DOHH2 (cell line): Measurements from ENCODE around the gene DMD.

Experiments used
- H3F3A ChIP-seq: fragments of 200-600 bp; sonication (generic), shearing (Covaris generic); 2 replicates; pipeline ENCODE4 v1.6.0; 2016; ENCODE audit warnings: antibody characterized with exemption, mild to moderate bottlenecking; ENCODE audit not compliant: control insufficient read depth, insufficient read depth
- H3K27ac ChIP-seq: fragments of 200-600 bp; sonication (generic); 2 replicates; pipeline ENCODE4 v1.5.1; 2014; ENCODE audit warnings: low read depth, mild to moderate bottlenecking, low read length, moderate library complexity
- H3K27me3 ChIP-seq: fragments of 200-600 bp; sonication (generic); 2 replicates; pipeline ENCODE4 v1.6.1; 2014; ENCODE audit warnings: mild to moderate bottlenecking, low read length, mixed read lengths; ENCODE audit not compliant: control insufficient read depth
- H3K36me3 ChIP-seq: fragments of 200-600 bp; sonication (generic); 2 replicates; pipeline ENCODE4 v1.6.1; 2014; ENCODE audit warnings: mild to moderate bottlenecking, low read length, moderate library complexity, mixed read lengths; ENCODE audit not compliant: control insufficient read depth
- H3K4me1 ChIP-seq: fragments of 200-600 bp; sonication (generic); 2 replicates; pipeline ENCODE4 v1.6.1; 2014; ENCODE audit warnings: mild to moderate bottlenecking, low read length, mixed read lengths; ENCODE audit not compliant: control insufficient read depth
- H3K4me2 ChIP-seq: fragments of 200-600 bp; sonication (generic); 2 replicates; pipeline ENCODE4 v1.6.0; 2014; ENCODE audit warnings: mild to moderate bottlenecking, low read length, moderate library complexity
- H3K4me3 ChIP-seq: fragments of 200-600 bp; sonication (generic); 2 replicates; pipeline ENCODE4 v1.5.1; 2014; ENCODE audit warnings: mild to moderate bottlenecking, low read length, mixed read lengths
- H3K79me2 ChIP-seq: fragments of 200-600 bp; sonication (generic); 2 replicates; pipeline ENCODE4 v1.6.1; 2014; ENCODE audit warnings: mild to moderate bottlenecking, low read length, mixed read lengths; ENCODE audit not compliant: control insufficient read depth
- H3K9me2 ChIP-seq: fragments of 200-600 bp; sonication (generic); replicated peaks from 2 replicates; pipeline ENCODE4 v1.6.1; 2014; ENCODE audit warnings: mild to moderate bottlenecking, low read length, mixed read lengths; ENCODE audit not compliant: control insufficient read depth
- H3K9me3 ChIP-seq: fragments of 200-600 bp; sonication (generic); 2 replicates; pipeline ENCODE4 v1.6.1; 2014; ENCODE audit warnings: antibody characterized with exemption, low read length, mixed read lengths; ENCODE audit not compliant: control insufficient read depth, insufficient read depth
- H4K20me1 ChIP-seq: fragments of 200-600 bp; sonication (generic); 2 replicates; pipeline ENCODE4 v1.6.0; 2014; ENCODE audit warnings: low read depth, mild to moderate bottlenecking, antibody characterized with exemption, low read length, moderate library complexity; ENCODE audit not compliant: control insufficient read depth, insufficient read depth
- CTCF ChIP-seq: fragments of 200-600 bp; sonication (generic); IDR thresholded peaks from one replicate; pipeline ENCODE4 v1.5.1; 2014; ENCODE audit warnings: antibody characterized with exemption, mild to moderate bottlenecking, low read depth, low read length; ENCODE audit not compliant: poor library complexity, severe bottlenecking
- EZH2phosphoT487 ChIP-seq: fragments of 200-600 bp; sonication (generic); IDR thresholded peaks from 2 replicates; pipeline ENCODE4 v1.6.1; 2017; ENCODE audit warnings: borderline replicate concordance, mild to moderate bottlenecking, antibody characterized with exemption, low read length, moderate library complexity, mixed read lengths

Gene DMD

GRCh38 chrX:31449081-31449480, 1762.3 kb downstream of the DMD start:
- no peaks in the 10 kb centered on the region for H4K20me1 ChIP-seq
- H3K36me3 ChIP-seq: no peaks in the 10 kb centered on the region
- no peak overlapping the region for H3K4me2 ChIP-seq
- no peaks in the 10 kb centered on the region for H3K9me3 ChIP-seq
- TF ChIP-seq CTCF: no peak
- no peak for TF ChIP-seq EZH2phosphoT487
- no peak overlapping the region for H3K27ac ChIP-seq
- no peak overlapping the region for H3K4me3 ChIP-seq
- no peaks in the 10 kb centered on the region for H3K9me2 ChIP-seq
- no peaks in the 10 kb centered on the region for H3K27me3 ChIP-seq
- no peaks in the 10 kb centered on the region for H3F3A ChIP-seq
- no peaks in the 10 kb centered on the region for H3K4me1 ChIP-seq
- no peaks in the 10 kb centered on the region for H3K79me2 ChIP-seq

GRCh38 chrX:31445542-31445941, 1765.8 kb downstream of the DMD start:
- Histone ChIP-seq H4K20me1 (no peaks in the 10 kb centered on the region), H3K79me2 (no peaks in the 10 kb centered on the region), H3K27me3 (no peaks in the 10 kb centered on the region), H3F3A (no peaks in the 10 kb centered on the region), H3K27ac (no peak overlapping the region), H3K4me3 (no peak overlapping the region), H3K4me1 (no peaks in the 10 kb centered on the region), H3K9me2 (no peaks in the 10 kb centered on the region), H3K4me2 (no peak overlapping the region), H3K36me3 (no peaks in the 10 kb centered on the region), H3K9me3 (no peaks in the 10 kb centered on the region)
- TF ChIP-seq CTCF (no peak), EZH2phosphoT487 (no peak)

GRCh38 chrX:31443654-31444053, 1767.7 kb downstream of the DMD start:
- no peaks in the 10 kb centered on the region for H3K79me2 ChIP-seq
- TF ChIP-seq EZH2phosphoT487 (no peak), CTCF (no peak)
- no peaks in the 10 kb centered on the region for H4K20me1 ChIP-seq
- no peaks in the 10 kb centered on the region for H3K4me1 ChIP-seq
- no peak overlapping the region for H3K27ac ChIP-seq
- H3K9me2 ChIP-seq: no peaks in the 10 kb centered on the region
- no peaks in the 10 kb centered on the region for H3K27me3 ChIP-seq
- no peak overlapping the region for H3K4me2 ChIP-seq
- no peaks in the 10 kb centered on the region for H3K9me3 ChIP-seq
- no peaks in the 10 kb centered on the region for H3F3A ChIP-seq
- no peaks in the 10 kb centered on the region for H3K36me3 ChIP-seq
- no peak overlapping the region for H3K4me3 ChIP-seq

- Histone ChIP-seq H4K20me1 (no peaks in the 10 kb centered on the region), H3K4me2 (no peak overlapping the region), H3K27me3 (no peaks in the 10 kb centered on the region), H3F3A (no peaks in the 10 kb centered on the region), H3K79me2 (no peaks in the 10 kb centered on the region), H3K9me2 (no peaks in the 10 kb centered on the region), H3K36me3 (no peaks in the 10 kb centered on the region), H3K4me1 (no peaks in the 10 kb centered on the region), H3K27ac (no peak overlapping the region), H3K9me3 (no peaks in the 10 kb centered on the region), H3K4me3 (no peak overlapping the region)
- TF ChIP-seq CTCF (no peak), EZH2phosphoT487 (no peak)
Observed at GRCh38 chrX:31440546-31440945, 1770.8 kb downstream of the DMD start.
